Measurements from ENCODE around the gene HNRNPLL.
"Not testable (repeated sequence)": the region's sequence is repeated elsewhere in the genome, so short reads cannot be mapped to it uniquely, and the experiment has no call there.

Gene HNRNPLL

GRCh38 chr2:38552259-38552658, 50.5 kb downstream of the HNRNPLL start:
- no peak for DNase-seq (ENCODE audit: low read depth)

- no peak for DNase-seq (ENCODE audit: low read depth)
Observed at GRCh38 chr2:38551746-38552145, 51.0 kb downstream of the HNRNPLL start.

GRCh38 chr2:38551171-38551570, 51.6 kb downstream of the HNRNPLL start:
- no peak for DNase-seq (ENCODE audit: low read depth)

- DNase-seq (ENCODE audit: low read depth), result no peak
Observed at GRCh38 chr2:38549851-38550250, 52.9 kb downstream of the HNRNPLL start.

GRCh38 chr2:38549071-38549704, 53.5 kb downstream of the HNRNPLL start:
- no peak for DNase-seq (ENCODE audit: low read depth)

GRCh38 chr2:38547791-38548190, 54.9 kb downstream of the HNRNPLL start:
- DNase-seq (ENCODE audit: low read depth), result no peak

- DNase-seq (ENCODE audit: low read depth), result no peak
Observed at GRCh38 chr2:38546585-38546984, 56.1 kb downstream of the HNRNPLL start.

GRCh38 chr2:38546064-38546463, 56.7 kb downstream of the HNRNPLL start:
- no peak for DNase-seq (ENCODE audit: low read depth)

GRCh38 chr2:38542248-38542631, 60.5 kb downstream of the HNRNPLL start:
- DNase-seq (ENCODE audit: low read depth), result not testable (repeated sequence)

- DNase-seq (ENCODE audit: low read depth), result no peak
Observed at GRCh38 chr2:38540580-38541286, 62.0 kb downstream of the HNRNPLL start.

GRCh38 chr2:38539086-38539485, 63.6 kb downstream of the HNRNPLL start:
- no peak for DNase-seq (ENCODE audit: low read depth)

GRCh38 chr2:38537937-38538525, 64.7 kb downstream of the HNRNPLL start:
- DNase-seq (ENCODE audit: low read depth), result no peak

GRCh38 chr2:38537296-38537695, 65.4 kb downstream of the HNRNPLL start:
- DNase-seq (ENCODE audit: low read depth), result not testable (repeated sequence)

- peak; percentile 68 for DNase-seq (ENCODE audit: low read depth)
Observed at GRCh38 chr2:38535744-38536506, 66.8 kb downstream of the HNRNPLL start.

GRCh38 chr2:38535404-38535743, 67.4 kb downstream of the HNRNPLL start:
- no peak for DNase-seq (ENCODE audit: low read depth)

- DNase-seq (ENCODE audit: low read depth), result no peak
Observed at GRCh38 chr2:38534746-38535403, 67.9 kb downstream of the HNRNPLL start.

- no peak for DNase-seq (ENCODE audit: low read depth)
Observed at GRCh38 chr2:38533757-38534545, 68.8 kb downstream of the HNRNPLL start.

- no peak for DNase-seq (ENCODE audit: low read depth)
Observed at GRCh38 chr2:38533180-38533579, 69.5 kb downstream of the HNRNPLL start.

- DNase-seq (ENCODE audit: low read depth), result no peak
Observed at GRCh38 chr2:38532366-38532765, 70.4 kb downstream of the HNRNPLL start.

- no peak for DNase-seq (ENCODE audit: low read depth)
Observed at GRCh38 chr2:38529208-38529607, 73.5 kb downstream of the HNRNPLL start.

GRCh38 chr2:38528534-38528933, 74.2 kb downstream of the HNRNPLL start:
- DNase-seq (ENCODE audit: low read depth), result no peak

Data from stimulated activated CD8-positive, alpha-beta memory T cell treated with anti-CD3 and anti-CD28 coated beads, Interleukin-7, amount 100 ng/mL, for 24 hours (primary cell).